ENCODE data around the gene LCAT.

Gene LCAT

DNA sequence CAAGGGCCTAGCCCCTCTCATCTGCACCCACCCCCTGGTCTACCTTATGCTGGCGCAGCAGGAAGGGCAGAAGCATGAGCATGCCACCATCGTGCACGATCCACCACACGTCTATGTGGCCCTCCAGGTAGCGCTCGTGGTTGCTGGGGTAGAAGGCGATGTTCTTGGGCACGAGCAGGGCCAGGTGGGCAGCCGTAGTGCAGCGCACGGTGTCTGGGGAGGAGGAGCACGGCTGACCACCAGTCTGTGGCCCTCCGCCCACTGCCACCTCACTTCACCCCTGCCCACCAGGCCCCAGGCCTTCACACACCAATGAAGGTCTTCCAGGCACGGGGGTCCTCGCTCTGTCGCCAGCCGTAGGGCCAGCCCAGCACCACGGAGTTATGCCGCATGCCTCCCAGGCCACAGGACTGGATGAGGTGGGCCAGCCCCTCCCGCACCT, 2.2 kb upstream of the LCAT start:
- TF ChIP-seq, protein P1, sequence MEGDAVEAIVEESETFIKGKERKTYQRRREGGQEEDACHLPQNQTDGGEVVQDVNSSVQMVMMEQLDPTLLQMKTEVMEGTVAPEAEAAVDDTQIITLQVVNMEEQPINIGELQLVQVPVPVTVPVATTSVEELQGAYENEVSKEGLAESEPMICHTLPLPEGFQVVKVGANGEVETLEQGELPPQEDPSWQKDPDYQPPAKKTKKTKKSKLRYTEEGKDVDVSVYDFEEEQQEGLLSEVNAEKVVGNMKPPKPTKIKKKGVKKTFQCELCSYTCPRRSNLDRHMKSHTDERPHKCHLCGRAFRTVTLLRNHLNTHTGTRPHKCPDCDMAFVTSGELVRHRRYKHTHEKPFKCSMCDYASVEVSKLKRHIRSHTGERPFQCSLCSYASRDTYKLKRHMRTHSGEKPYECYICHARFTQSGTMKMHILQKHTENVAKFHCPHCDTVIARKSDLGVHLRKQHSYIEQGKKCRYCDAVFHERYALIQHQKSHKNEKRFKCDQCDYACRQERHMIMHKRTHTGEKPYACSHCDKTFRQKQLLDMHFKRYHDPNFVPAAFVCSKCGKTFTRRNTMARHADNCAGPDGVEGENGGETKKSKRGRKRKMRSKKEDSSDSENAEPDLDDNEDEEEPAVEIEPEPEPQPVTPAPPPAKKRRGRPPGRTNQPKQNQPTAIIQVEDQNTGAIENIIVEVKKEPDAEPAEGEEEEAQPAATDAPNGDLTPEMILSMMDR (conservative IDR thresholded peaks at IDR 0.05; ENCODE audit: low read length) = no peak
- no peak for TF ChIP-seq EZH2phosphoT487 (IDR thresholded peaks at IDR 0.05; ENCODE audit: borderline replicate concordance)

DNA sequence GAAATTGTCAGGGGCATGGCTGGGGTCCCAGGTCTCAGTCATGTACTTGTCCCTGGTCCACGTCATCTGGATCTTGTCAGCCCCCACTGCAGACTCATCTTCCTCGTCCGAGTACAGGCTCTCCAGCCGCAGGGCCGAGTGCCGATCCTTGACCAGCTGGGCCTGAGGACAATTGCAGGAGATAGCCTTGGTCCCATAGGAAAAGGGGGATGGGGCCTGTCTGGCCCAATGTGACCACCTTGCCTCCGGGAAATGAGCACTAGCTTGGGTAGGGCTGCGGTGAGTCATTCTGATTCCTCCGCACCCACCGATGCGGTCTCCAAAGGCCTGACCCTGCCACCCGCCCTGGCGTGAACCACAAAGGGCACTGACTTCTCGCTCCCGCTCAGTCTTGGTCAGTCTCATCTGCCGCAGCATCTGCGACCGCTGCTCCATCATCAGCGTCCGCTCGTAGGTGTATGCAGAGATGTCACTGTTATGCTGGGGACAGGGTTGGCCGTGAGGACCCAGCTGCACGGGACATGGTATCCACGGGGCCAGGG, 1.5 kb upstream of the LCAT start:
- Histone ChIP-seq H3F3A (ENCODE audit: low read depth) (no peaks in the 10 kb centered on the region; the same call in 1 of the 2 replicates), H3K4me3 (ENCODE audit: low read length, poor library complexity, severe bottlenecking) (no peak overlapping the region), H3K4me1 (ENCODE audit: insufficient read depth, low read length, poor library complexity, severe bottlenecking) (peaks cover 9% of the 10 kb centered on the region), H3K9me2 (replicated peaks; ENCODE audit: low read depth, low read length) (no peaks in the 10 kb centered on the region), H3K36me3 (ENCODE audit: insufficient read depth, low read length) (no peaks in the 10 kb centered on the region), H3K9ac (ENCODE audit: low read depth, low read length, poor library complexity, severe bottlenecking) (no peak overlapping the region), H3K9me3 (ENCODE audit: insufficient read depth, low read depth, low read length) (no peaks in the 10 kb centered on the region), H3K27me3 (ENCODE audit: insufficient read depth, low read length, poor library complexity, severe bottlenecking) (no peaks in the 10 kb centered on the region), H2AFZ (ENCODE audit: low read length) (no peak overlapping the region), H3K4me2 (ENCODE audit: low read depth, low read length, poor library complexity, severe bottlenecking) (no peak overlapping the region), H4K20me1 (ENCODE audit: insufficient read depth, low read length, poor library complexity, severe bottlenecking) (no peaks in the 10 kb centered on the region), H3K79me2 (ENCODE audit: insufficient read depth, low read length) (no peaks in the 10 kb centered on the region)
- TF ChIP-seq, protein P1 (conservative IDR thresholded peaks at IDR 0.05; ENCODE audit: low read length) = no peak
- TF ChIP-seq EZH2phosphoT487 (IDR thresholded peaks at IDR 0.05; ENCODE audit: borderline replicate concordance) = no peak

More for the DNA sequence above, 2.2 kb upstream of the LCAT start:
- Histone ChIP-seq H3K4me2 (ENCODE audit: low read depth, low read length, poor library complexity, severe bottlenecking) (no peak overlapping the region), H4K20me1 (ENCODE audit: insufficient read depth, low read length, poor library complexity, severe bottlenecking) (no peaks in the 10 kb centered on the region), H3K9ac (ENCODE audit: low read depth, low read length, poor library complexity, severe bottlenecking) (no peak overlapping the region), H2AFZ (ENCODE audit: low read length) (no peak overlapping the region), H3K27me3 (ENCODE audit: insufficient read depth, low read length, poor library complexity, severe bottlenecking) (no peaks in the 10 kb centered on the region), H3K4me3 (ENCODE audit: low read length, poor library complexity, severe bottlenecking) (no peak overlapping the region), H3K79me2 (ENCODE audit: insufficient read depth, low read length) (no peaks in the 10 kb centered on the region), H3K9me2 (replicated peaks; ENCODE audit: low read depth, low read length) (no peaks in the 10 kb centered on the region), H3K36me3 (ENCODE audit: insufficient read depth, low read length) (no peaks in the 10 kb centered on the region), H3K9me3 (ENCODE audit: insufficient read depth, low read depth, low read length) (no peaks in the 10 kb centered on the region), H3K4me1 (ENCODE audit: insufficient read depth, low read length, poor library complexity, severe bottlenecking) (peaks cover 9% of the 10 kb centered on the region), H3F3A (ENCODE audit: low read depth) (no peaks in the 10 kb centered on the region)

DNA sequence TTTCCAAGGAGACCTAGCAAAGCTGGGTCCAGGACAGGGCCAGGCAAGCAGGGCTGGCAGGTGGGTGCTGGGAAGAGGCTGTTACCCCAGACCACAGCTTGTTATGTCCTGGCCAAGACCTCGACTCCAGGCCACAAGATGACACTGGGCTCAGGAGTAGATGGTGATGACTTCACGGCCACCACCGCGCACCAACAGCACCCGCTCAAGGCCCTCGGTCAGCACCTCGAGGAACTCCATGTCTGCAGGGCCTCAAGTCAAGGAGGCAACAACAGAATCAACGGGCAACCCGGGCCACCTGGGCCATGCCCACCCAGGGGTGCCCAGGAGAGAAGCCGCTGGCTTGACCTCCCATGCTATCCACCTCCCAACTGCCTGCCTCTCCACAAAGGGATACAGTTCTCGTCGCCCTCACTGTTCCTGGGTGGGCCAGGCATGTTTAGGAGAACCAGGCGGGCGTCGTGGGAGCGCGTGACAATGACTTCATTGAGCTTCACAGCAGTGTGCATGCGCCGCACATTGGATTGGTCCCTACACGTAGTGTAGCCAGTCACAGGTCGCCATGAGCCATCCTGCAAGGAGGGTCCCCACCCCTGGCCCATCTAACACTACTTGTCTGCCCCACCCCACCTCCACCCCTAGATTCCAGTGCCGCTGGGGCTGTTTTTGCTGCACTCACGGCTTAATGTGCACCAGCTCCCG, 921 bp upstream of the LCAT start:
- H3K27me3 ChIP-seq (ENCODE audit: insufficient read depth, low read length, poor library complexity, severe bottlenecking) = no peaks in the 10 kb centered on the region
- no peaks in the 10 kb centered on the region for H3K9me3 ChIP-seq (ENCODE audit: insufficient read depth, low read depth, low read length)
- no peak overlapping the region for H2AFZ ChIP-seq (ENCODE audit: low read length)
- H3K36me3 ChIP-seq (ENCODE audit: insufficient read depth, low read length) = no peaks in the 10 kb centered on the region
- H3K4me3 ChIP-seq (ENCODE audit: low read length, poor library complexity, severe bottlenecking) = no peak overlapping the region
- H3K4me2 ChIP-seq (ENCODE audit: low read depth, low read length, poor library complexity, severe bottlenecking) = no peak overlapping the region
- H4K20me1 ChIP-seq (ENCODE audit: insufficient read depth, low read length, poor library complexity, severe bottlenecking) = no peaks in the 10 kb centered on the region
- no peak for TF ChIP-seq EZH2phosphoT487 (IDR thresholded peaks at IDR 0.05; ENCODE audit: borderline replicate concordance)
- no peaks in the 10 kb centered on the region for H3K9me2 ChIP-seq (replicated peaks; ENCODE audit: low read depth, low read length)
- no peaks in the 10 kb centered on the region; the same call in 1 of the 2 replicates for H3F3A ChIP-seq (ENCODE audit: low read depth)
- peaks cover 10% of the 10 kb centered on the region for H3K4me1 ChIP-seq (ENCODE audit: insufficient read depth, low read length, poor library complexity, severe bottlenecking)
- no peak overlapping the region for H3K9ac ChIP-seq (ENCODE audit: low read depth, low read length, poor library complexity, severe bottlenecking)
- no peaks in the 10 kb centered on the region for H3K79me2 ChIP-seq (ENCODE audit: insufficient read depth, low read length)

Measured in Loucy (cell line).